ENCODE measurements around the gene CTNND2. TPM values are rescaled to one million over a fixed set of nuclear protein-coding genes. Genes with fewer than 3 reads are reported as not detected.

CTNND2 gene
- total RNA-seq, 1 donor from 2014 or later: not detected

DNA sequence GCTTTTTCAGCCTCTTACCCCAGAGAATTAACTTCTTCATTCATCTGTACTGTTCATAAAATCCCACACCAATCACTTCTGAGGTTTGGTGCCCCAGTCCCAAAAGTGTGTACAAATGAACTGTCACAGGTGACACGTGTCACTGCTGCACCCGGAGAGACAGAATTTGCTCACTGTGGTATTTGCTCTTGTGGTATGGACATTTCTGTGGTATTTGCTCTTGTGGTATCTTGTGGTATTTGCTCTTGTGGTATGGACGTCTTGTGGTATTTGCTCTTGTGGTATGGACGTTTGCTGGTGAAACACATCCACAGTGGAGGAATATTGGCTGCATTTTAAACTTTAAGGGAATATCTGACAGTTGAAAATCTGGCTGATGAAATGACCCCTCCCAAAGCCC is 928.3 kb downstream of the CTNND2 start:
- DNase-seq: no peak

DNA sequence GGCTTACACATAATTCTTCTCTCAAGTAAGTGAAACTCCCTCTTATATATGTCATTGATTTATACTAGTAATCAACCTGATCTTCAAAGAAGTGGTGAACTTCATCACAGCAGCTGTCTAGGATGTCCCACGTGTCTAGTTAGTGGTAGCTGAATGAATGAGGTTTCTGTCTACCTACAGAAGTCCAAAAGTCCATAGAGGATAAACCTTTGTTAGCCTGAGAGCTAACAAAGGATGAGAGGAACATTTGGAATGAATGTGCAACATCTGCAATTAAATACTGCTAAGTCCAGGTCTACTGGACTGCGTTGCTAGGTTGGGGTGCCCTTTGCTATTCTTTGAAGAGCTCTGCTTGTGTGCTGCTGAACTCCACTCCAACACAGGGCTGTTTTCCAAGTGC is 929.4 kb downstream of the CTNND2 start:
- DNase-seq: no peak

GRCh38 chr5:10973316-10973715 is 930.9 kb downstream of the CTNND2 start:
- DNase-seq: no peak

- no peak for DNase-seq
Measured at GRCh38 chr5:10969684-10970180, 934.5 kb downstream of the CTNND2 start.

DNA sequence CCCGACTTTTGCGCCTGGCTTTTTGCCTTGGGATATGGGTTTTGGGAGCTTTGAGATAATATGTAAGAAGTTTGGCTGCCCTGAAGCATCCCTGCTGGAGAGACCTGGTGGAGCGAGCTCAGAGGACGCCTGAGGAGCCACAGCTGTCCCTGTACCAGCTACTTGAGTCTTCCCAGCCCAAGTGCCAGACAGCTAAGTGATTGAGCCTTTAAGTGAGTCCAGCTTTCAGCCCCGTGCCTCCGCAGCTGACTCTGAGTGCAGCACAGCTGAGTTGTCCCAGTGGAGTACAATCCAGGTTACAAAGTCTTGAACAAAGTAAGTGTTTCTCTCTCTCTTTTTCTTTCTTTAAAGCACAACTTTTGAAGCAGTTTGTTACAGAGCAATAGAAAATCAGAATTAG is 939.4 kb downstream of the CTNND2 start:
- DNase-seq: no peak

GRCh38 chr5:10958728-10959127 is 945.5 kb downstream of the CTNND2 start:
- DNase-seq: no peak

- no peak for DNase-seq
Measured at GRCh38 chr5:10949856-10950630, 954.2 kb downstream of the CTNND2 start.

DNA sequence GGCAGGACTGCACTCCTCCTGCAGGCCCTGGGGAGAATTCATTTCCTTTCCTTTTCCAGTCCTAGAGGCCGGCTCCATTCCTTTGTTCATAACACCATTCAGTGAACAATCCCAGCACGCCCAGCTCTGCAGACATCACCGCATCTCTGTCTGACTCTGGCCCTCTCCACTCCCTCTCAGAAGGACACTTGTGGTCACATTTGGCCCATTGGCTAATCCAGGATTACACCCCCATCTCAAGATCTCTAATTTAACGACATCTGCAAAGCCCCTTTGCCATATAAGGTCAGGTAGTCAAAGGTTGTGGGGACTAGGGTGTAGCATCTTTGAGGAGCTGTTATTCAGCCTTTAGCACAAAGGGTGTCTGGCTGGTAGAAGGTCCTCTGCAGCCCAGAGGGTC is 958.2 kb downstream of the CTNND2 start:
- no peak for DNase-seq

GRCh38 chr5:10941900-10942299 is 962.3 kb downstream of the CTNND2 start:
- DNase-seq: no peak

DNA sequence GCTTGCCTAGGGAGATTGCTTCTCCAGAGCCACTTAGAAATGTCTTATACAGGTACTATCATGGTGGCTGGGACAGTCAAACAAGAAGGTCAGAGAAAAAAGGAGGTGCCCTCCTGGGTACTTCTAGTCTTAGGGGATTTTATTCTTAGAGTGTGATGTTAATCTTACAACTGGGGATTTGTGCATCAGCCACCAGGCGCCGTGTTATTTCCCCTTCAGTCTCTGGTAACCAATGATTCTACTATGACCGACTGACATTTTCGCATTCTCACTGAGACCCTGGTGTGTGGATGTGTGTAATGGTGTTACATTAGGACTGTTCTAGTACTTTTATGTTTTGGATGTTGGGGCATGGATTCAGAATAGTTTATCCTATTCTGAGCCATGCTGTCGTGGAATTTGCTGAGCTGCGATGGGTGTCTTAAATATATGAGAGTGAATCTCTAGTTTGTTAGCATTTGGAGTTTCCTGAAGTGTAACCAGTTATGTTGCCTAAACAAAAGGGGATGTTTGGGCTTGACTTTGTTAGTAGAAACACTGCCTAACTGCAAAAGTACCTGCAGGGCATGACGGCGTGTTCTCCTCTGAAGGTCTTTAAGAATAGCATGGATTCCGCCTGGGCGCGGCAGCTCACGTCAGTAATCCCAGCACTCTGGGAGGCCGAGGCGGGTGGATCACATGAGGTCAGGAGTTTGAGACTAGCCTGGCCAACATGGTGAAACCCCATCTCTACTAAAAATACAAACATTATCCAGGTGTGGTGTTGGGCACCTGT is 968.0 kb downstream of the CTNND2 start:
- DNase-seq: no peak

GRCh38 chr5:10935536-10935935 is 968.7 kb downstream of the CTNND2 start:
- no peak for DNase-seq

- DNase-seq: no peak
Measured at GRCh38 chr5:10934783-10935355, 969.4 kb downstream of the CTNND2 start.

GRCh38 chr5:10933121-10933520 is 971.1 kb downstream of the CTNND2 start:
- no peak for DNase-seq

GRCh38 chr5:10932426-10932825 is 971.8 kb downstream of the CTNND2 start:
- DNase-seq: no peak

DNA sequence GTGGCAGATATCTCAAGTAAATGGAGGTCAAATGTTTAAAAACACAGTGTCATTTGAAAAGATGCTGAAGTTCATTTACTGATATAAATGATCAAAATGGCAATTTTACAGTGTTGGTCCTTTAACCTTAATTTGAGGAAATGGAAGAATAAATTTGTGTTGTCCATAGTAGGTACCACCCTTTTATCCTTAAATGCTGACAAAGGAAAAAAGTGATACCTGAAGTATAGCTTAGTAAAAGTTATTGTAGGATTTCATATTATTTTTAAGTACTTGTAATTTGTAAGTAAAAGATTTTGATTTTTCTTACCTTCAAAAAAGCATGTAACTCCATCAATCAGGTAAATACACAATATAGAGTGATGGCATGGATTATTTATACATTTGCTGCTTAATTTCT is 976.6 kb downstream of the CTNND2 start:
- DNase-seq: no peak

GRCh38 chr5:10923310-10923709 is 980.9 kb downstream of the CTNND2 start:
- no peak for DNase-seq

All from dermis blood vessel endothelial cell (primary cell).